ENCODE data around the gene ARID1A. TPM values are rescaled to one million over a fixed set of nuclear protein-coding genes. Genes with fewer than 3 reads are reported as not detected.

ARID1A gene
- total RNA-seq, 1 donor from 2014 or later, result 142 TPM

DNA sequence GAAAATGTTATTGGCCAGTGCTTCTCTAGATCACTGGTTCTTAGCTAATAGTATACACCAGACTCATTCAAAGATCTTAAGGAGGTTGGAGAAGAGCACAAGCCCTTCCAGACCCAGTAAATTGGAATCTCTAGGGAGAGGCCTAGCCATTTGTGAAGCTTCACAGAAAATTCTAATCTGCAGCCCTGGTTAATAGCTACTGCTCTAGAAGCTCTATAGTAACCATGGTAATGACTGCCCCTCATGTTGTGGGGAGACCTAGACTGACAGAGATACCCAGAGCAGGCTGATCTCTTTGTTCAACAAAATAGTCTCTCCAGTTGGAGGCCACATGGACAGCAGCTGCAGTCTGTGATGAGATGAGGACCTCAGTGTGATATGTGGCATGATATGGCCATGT is 31.7 kb downstream of the ARID1A start:
- TF ChIP-seq, protein P1, sequence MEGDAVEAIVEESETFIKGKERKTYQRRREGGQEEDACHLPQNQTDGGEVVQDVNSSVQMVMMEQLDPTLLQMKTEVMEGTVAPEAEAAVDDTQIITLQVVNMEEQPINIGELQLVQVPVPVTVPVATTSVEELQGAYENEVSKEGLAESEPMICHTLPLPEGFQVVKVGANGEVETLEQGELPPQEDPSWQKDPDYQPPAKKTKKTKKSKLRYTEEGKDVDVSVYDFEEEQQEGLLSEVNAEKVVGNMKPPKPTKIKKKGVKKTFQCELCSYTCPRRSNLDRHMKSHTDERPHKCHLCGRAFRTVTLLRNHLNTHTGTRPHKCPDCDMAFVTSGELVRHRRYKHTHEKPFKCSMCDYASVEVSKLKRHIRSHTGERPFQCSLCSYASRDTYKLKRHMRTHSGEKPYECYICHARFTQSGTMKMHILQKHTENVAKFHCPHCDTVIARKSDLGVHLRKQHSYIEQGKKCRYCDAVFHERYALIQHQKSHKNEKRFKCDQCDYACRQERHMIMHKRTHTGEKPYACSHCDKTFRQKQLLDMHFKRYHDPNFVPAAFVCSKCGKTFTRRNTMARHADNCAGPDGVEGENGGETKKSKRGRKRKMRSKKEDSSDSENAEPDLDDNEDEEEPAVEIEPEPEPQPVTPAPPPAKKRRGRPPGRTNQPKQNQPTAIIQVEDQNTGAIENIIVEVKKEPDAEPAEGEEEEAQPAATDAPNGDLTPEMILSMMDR (IDR thresholded peaks at IDR 0.05), result no peak
- ChIA-PET POLR2A (interaction anchor here (0.6 to 1.6 kb wide), 6 partner anchors 12 to 92 kb away, joined by 3 to 10 read pairs (median 6); partner anchors contain the start of gene PIGV), CTCF (interaction anchor here (0.9 to 1.6 kb wide), 3 partner anchors 50 to 126 kb away, joined by 3 to 6 read pairs (median 3); no protein-coding TSS in a partner anchor)
- Mint-ChIP-seq H3K4me3 (no peak overlapping the region), H3K9me3 (no peaks in the 10 kb centered on the region), H3K36me3 (ENCODE audit: low read depth) (peaks cover 31% of the 10 kb centered on the region), H3K4me1 (peaks cover 73% of the 10 kb centered on the region), H3K27ac (peak overlapping the region; percentile 56), H3K27me3 (no peaks in the 10 kb centered on the region)
- ATAC-seq (ENCODE audit: low read depth), result no peak
- intact Hi-C loops (cut with micrococcal nuclease), result no loop called here
- no peak for DNase-seq

DNA sequence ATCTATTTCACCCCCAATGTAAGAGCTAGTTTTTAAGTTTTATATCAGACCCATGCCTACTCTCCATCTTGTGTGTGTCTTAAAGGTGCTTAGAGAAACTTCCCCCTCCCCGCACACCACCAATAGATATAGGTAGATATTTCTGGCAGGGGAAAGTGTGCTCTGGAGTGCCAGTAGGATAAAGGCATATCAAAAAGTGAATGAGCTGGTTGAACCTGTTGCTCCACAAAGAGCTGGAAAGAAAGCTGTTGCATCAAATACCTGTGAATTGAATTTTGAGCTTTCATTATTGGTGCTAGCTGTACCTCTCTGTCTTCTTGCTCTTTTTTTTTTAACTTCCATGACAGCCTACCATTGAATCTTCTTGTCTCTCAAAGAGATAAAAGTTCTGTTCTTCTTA is 32.8 kb downstream of the ARID1A start:
- intact Hi-C loops (cut with micrococcal nuclease), result no loop called here
- ATAC-seq (ENCODE audit: low read depth), result no peak
- CTCF ChIA-PET, result interaction anchor here (0.8 to 1.6 kb wide), 4 partner anchors 10 to 60 kb away, joined by 3 to 6 read pairs (median 4); no protein-coding TSS in a partner anchor

DNA sequence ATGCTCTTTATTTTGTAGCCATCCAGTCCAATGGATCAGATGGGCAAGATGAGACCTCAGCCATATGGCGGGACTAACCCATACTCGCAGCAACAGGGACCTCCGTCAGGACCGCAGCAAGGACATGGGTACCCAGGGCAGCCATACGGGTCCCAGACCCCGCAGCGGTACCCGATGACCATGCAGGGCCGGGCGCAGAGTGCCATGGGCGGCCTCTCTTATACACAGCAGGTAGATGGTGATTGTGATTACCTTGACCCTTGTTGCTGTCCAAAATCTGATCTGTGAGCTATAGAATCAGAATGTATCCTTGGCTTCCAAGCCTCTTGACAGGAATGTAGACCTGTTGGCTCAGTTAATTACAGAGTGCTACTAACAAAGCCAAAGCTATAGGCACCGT is 33.8 kb downstream of the ARID1A start:
- ChIA-PET CTCF (interaction anchor here (0.9 kb wide), 1 partner anchor 9 kb away, joined by 4 read pairs; no protein-coding TSS in a partner anchor), POLR2A (interaction anchor here (2.7 kb wide), 1 partner anchor 14 kb away, joined by 10 read pairs; no protein-coding TSS in a partner anchor)
- DNase-seq (no peak), ATAC-seq (ENCODE audit: low read depth) (no peak)
- intact Hi-C loops (cut with micrococcal nuclease), result no loop called here
- Mint-ChIP-seq H3K4me1 (peaks cover 58% of the 10 kb centered on the region), H3K36me3 (ENCODE audit: low read depth) (peaks cover 53% of the 10 kb centered on the region), H3K27ac (no peak overlapping the region), H3K9me3 (no peaks in the 10 kb centered on the region), H3K4me3 (no peak overlapping the region), H3K27me3 (no peaks in the 10 kb centered on the region)
- TF ChIP-seq, protein P1 (IDR thresholded peaks at IDR 0.05), result no peak

More for the DNA sequence above, 32.8 kb downstream of the ARID1A start:
- Mint-ChIP-seq H3K27ac (peak overlapping the region; percentile 67), H3K36me3 (ENCODE audit: low read depth) (peaks cover 43% of the 10 kb centered on the region), H3K9me3 (no peaks in the 10 kb centered on the region), H3K27me3 (no peaks in the 10 kb centered on the region), H3K4me3 (no peak overlapping the region), H3K4me1 (peaks cover 68% of the 10 kb centered on the region)
- POLR2A ChIA-PET, result interaction anchor here (0.9 to 2.7 kb wide), 5 partner anchors 15 to 59 kb away, joined by 3 to 10 read pairs (median 5); partner anchors contain the start of gene PIGV
- no peak for DNase-seq
- TF ChIP-seq, protein P1 (IDR thresholded peaks at IDR 0.05), result no peak

DNA sequence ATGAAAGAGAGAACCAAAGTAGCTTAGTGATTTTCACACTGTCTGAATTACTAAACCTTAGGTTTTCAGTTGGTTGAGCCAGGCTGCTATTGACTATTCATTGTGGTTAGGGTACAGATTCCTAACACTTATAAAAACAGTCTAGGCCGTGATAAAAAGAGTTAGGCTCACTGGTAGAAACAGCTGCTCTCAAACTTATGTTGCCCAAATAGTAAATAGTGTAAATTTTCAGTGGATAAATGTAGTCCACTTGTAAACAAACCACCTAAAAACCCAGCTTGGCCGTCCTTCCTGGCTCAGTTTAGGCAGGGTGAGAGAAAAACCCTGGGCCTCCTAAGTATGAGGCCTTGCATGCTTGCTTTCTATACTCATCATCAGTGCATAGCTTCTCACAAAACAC is 34.9 kb downstream of the ARID1A start:
- ChIA-PET CTCF (interaction anchor here (1.7 kb wide), 1 partner anchor 58 kb away, joined by 4 read pairs; no protein-coding TSS in a partner anchor), POLR2A (interaction anchor here (0.6 to 2.7 kb wide), 2 partner anchors 13 to 27 kb away, joined by 4 to 10 read pairs; no protein-coding TSS in a partner anchor)
- Mint-ChIP-seq H3K27me3 (no peaks in the 10 kb centered on the region), H3K9me3 (no peaks in the 10 kb centered on the region), H3K4me1 (peaks cover 50% of the 10 kb centered on the region), H3K4me3 (no peak overlapping the region), H3K36me3 (ENCODE audit: low read depth) (peaks cover 57% of the 10 kb centered on the region), H3K27ac (peak overlapping the region; percentile 50)
- TF ChIP-seq, protein P1 (IDR thresholded peaks at IDR 0.05), result no peak
- ATAC-seq (ENCODE audit: low read depth) (no peak), DNase-seq (no peak)
- intact Hi-C loops (cut with micrococcal nuclease), result no loop called here

DNA sequence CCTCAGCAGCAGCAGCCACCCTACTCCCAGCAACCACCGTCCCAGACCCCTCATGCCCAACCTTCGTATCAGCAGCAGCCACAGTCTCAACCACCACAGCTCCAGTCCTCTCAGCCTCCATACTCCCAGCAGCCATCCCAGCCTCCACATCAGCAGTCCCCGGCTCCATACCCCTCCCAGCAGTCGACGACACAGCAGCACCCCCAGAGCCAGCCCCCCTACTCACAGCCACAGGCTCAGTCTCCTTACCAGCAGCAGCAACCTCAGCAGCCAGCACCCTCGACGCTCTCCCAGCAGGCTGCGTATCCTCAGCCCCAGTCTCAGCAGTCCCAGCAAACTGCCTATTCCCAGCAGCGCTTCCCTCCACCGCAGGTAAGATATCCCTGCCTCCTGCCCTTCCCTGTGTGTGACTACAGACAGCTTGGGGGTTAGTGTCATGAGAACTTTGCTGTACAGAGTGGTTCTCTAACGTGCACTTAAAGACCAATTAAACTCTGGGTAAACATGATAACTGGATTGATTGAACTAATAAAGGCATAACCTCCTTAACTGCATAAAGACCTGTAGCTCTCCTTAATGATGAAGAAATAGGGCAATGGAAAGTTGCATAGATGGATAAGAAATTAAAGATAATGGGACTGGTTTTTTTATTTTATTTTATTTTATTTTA is 35.6 kb downstream of the ARID1A start:
- H3K27me3 Mint-ChIP-seq, result no peaks in the 10 kb centered on the region
- H3K9me3 Mint-ChIP-seq, result no peaks in the 10 kb centered on the region
- TF ChIP-seq, protein P1 (IDR thresholded peaks at IDR 0.05), result no peak
- H3K4me1 Mint-ChIP-seq, result peaks cover 46% of the 10 kb centered on the region
- H3K27ac Mint-ChIP-seq, result peak overlapping the region; percentile 50
- H3K36me3 Mint-ChIP-seq (ENCODE audit: low read depth), result peaks cover 59% of the 10 kb centered on the region
- intact Hi-C loops (cut with micrococcal nuclease), result no loop called here
- no peak for DNase-seq
- ATAC-seq (ENCODE audit: low read depth), result no peak
- ChIA-PET CTCF (interaction anchor here (1.7 kb wide), 1 partner anchor 58 kb away, joined by 4 read pairs; no protein-coding TSS in a partner anchor), POLR2A (interaction anchor here (2.7 kb wide), 1 partner anchor 12 kb away, joined by 10 read pairs; no protein-coding TSS in a partner anchor)
- H3K4me3 Mint-ChIP-seq, result no peak overlapping the region

Measured in activated B cell treated with CpG ODN at 0.5 μM for 24 hours (primary cell).